NCI-H128 (cell line): Measurements from ENCODE around the gene RAB3GAP1.
"Not testable (repeated sequence)": the region's sequence is repeated elsewhere in the genome, so short reads cannot be mapped to it uniquely, and the experiment has no call there.

ENCODE experiments used
- DNase-seq: peaks from one replicate; lab custom pipeline; 2025; ENCODE audit not compliant: unreplicated experiment; lab: John Stamatoyannopoulos, UW

The RAB3GAP1 gene

GRCh38 chr2:135052997-135053474 is 944 bp downstream of the RAB3GAP1 start:
- DNase-seq = no peak

- DNase-seq = no peak
Observed at GRCh38 chr2:135055182-135055786, 3.2 kb downstream of the RAB3GAP1 start.

- no peak for DNase-seq
Observed at GRCh38 chr2:135056790-135057189, 4.7 kb downstream of the RAB3GAP1 start.

GRCh38 chr2:135059577-135059976 is 7.5 kb downstream of the RAB3GAP1 start:
- DNase-seq = no peak

GRCh38 chr2:135063210-135063609 is 11.1 kb downstream of the RAB3GAP1 start:
- DNase-seq = no peak

GRCh38 chr2:135064149-135064548 is 12.1 kb downstream of the RAB3GAP1 start:
- no peak for DNase-seq

GRCh38 chr2:135066710-135067109 is 14.6 kb downstream of the RAB3GAP1 start:
- no peak for DNase-seq

- DNase-seq = no peak
Observed at GRCh38 chr2:135072125-135072997, 20.3 kb downstream of the RAB3GAP1 start.

GRCh38 chr2:135074216-135074615 is 22.1 kb downstream of the RAB3GAP1 start:
- no peak for DNase-seq

- no peak for DNase-seq
Observed at GRCh38 chr2:135076556-135076955, 24.5 kb downstream of the RAB3GAP1 start.

GRCh38 chr2:135078417-135078816 is 26.3 kb downstream of the RAB3GAP1 start:
- no peak for DNase-seq

- no peak for DNase-seq
Observed at GRCh38 chr2:135086222-135086621, 34.1 kb downstream of the RAB3GAP1 start.

- DNase-seq = not testable (repeated sequence)
Observed at GRCh38 chr2:135089597-135089996, 37.5 kb downstream of the RAB3GAP1 start.

- DNase-seq = no peak
Observed at GRCh38 chr2:135091681-135092080, 39.6 kb downstream of the RAB3GAP1 start.

GRCh38 chr2:135093193-135093592 is 41.1 kb downstream of the RAB3GAP1 start:
- no peak for DNase-seq

GRCh38 chr2:135093670-135094330 is 41.7 kb downstream of the RAB3GAP1 start:
- no peak for DNase-seq

GRCh38 chr2:135094508-135094907 is 42.4 kb downstream of the RAB3GAP1 start:
- no peak for DNase-seq

- DNase-seq = no peak
Observed at GRCh38 chr2:135095591-135095990, 43.5 kb downstream of the RAB3GAP1 start.

- DNase-seq = no peak
Observed at GRCh38 chr2:135096665-135097446, 44.8 kb downstream of the RAB3GAP1 start.

GRCh38 chr2:135097532-135098231 is 45.6 kb downstream of the RAB3GAP1 start:
- DNase-seq = no peak
